ENCODE measurements around the gene MDM2. TPM values are rescaled to one million over a fixed set of nuclear protein-coding genes. Genes with fewer than 3 reads are reported as not detected.
"Not testable (repeated sequence)": the region's sequence is repeated elsewhere in the genome, so short reads cannot be mapped to it uniquely, and the experiment has no call there.

The MDM2 gene
- total RNA-seq, 4 donors from 2014 or later = 46.5 to 87.1 (median 67.9) TPM

GRCh38 chr12:68855771-68856170, 47.8 kb downstream of the MDM2 start:
- WGBS, 2 donors = 95 to 96% methylated on average over 8 of the region's 8 CpGs
- TF ChIP-seq CTCF (IDR thresholded peaks at IDR 0.05) (no peak), POLR2A (IDR thresholded peaks at IDR 0.05) (no peak)
- no peak for DNase-seq
- H3K9me3 ChIP-seq = no peaks in the 10 kb centered on the region
- no peak overlapping the region for H3K27ac ChIP-seq
- intact Hi-C loops (cut with DNase I) = loop anchor here (10.0 kb wide), 1 partner anchor 219 kb away; no protein-coding TSS in a partner anchor
- H3K36me3 ChIP-seq = no peaks in the 10 kb centered on the region
- H3K4me1 ChIP-seq = no peaks in the 10 kb centered on the region
- H3K27me3 ChIP-seq = no peaks in the 10 kb centered on the region
- no peak overlapping the region for H3K4me3 ChIP-seq

- DNase-seq = no peak
- no peak for TF ChIP-seq CTCF (IDR thresholded peaks at IDR 0.05)
- TF ChIP-seq POLR2A (IDR thresholded peaks at IDR 0.05) = no peak
- WGBS, 2 donors = 67 to 83% methylated on average over 3 of the region's 3 CpGs
- no peaks in the 10 kb centered on the region for H3K27me3 ChIP-seq
- H3K4me3 ChIP-seq = no peak overlapping the region
- no peak overlapping the region for H3K27ac ChIP-seq
- H3K36me3 ChIP-seq = no peaks in the 10 kb centered on the region
- H3K4me1 ChIP-seq = no peaks in the 10 kb centered on the region
- no peaks in the 10 kb centered on the region for H3K9me3 ChIP-seq
- intact Hi-C loops (cut with DNase I) = loop anchor here (10.0 kb wide), 1 partner anchor 218 kb away; no protein-coding TSS in a partner anchor
Observed at GRCh38 chr12:68856510-68856909, 48.5 kb downstream of the MDM2 start.

GRCh38 chr12:68861890-68862289, 53.9 kb downstream of the MDM2 start:
- H3K4me3 ChIP-seq = no peak overlapping the region
- WGBS, 2 donors = 73 to 74% methylated on average over 3 of the region's 3 CpGs
- TF ChIP-seq POLR2A (IDR thresholded peaks at IDR 0.05) (no peak), CTCF (IDR thresholded peaks at IDR 0.05) (no peak)
- H3K36me3 ChIP-seq = peaks cover 0 to 3% (median 0%) of the 10 kb centered on the region in 3 donors
- no peaks in the 10 kb centered on the region for H3K9me3 ChIP-seq
- H3K4me1 ChIP-seq = peaks cover 0 to 3% (median 0%) of the 10 kb centered on the region in 3 donors
- intact Hi-C loops (cut with DNase I) = no loop called here
- no peak for DNase-seq
- H3K27me3 ChIP-seq = no peaks in the 10 kb centered on the region
- H3K27ac ChIP-seq = no peak overlapping the region

- Histone ChIP-seq H3K4me1 (peaks cover 0 to 9% (median 2%) of the 10 kb centered on the region in 3 donors), H3K9me3 (no peaks in the 10 kb centered on the region), H3K36me3 (peaks cover 0 to 4% (median 0%) of the 10 kb centered on the region in 3 donors), H3K27me3 (no peaks in the 10 kb centered on the region), H3K4me3 (no peak overlapping the region), H3K27ac (no peak overlapping the region)
- no peak for DNase-seq
- no peak for TF ChIP-seq POLR2A (IDR thresholded peaks at IDR 0.05)
- TF ChIP-seq CTCF (IDR thresholded peaks at IDR 0.05) = no peak
- 71 to 80% methylated on average over 4 to 5 of the region's 7 CpGs for WGBS, 2 donors
- intact Hi-C loops (cut with DNase I) = no loop called here
Observed at GRCh38 chr12:68863109-68863770, 55.3 kb downstream of the MDM2 start.

GRCh38 chr12:68863886-68864454, 56.0 kb downstream of the MDM2 start:
- intact Hi-C loops (cut with DNase I); H3K9me3 ChIP-seq; H3K27me3 ChIP-seq; DNase-seq; H3K27ac ChIP-seq; H3K4me3 ChIP-seq: not testable (repeated sequence)
- peaks cover 0 to 13% (median 3%) of the 10 kb centered on the region in 3 donors for H3K4me1 ChIP-seq
- TF ChIP-seq CTCF (IDR thresholded peaks at IDR 0.05) = peak; percentile 39 to 78 (median 60)
- H3K36me3 ChIP-seq = peaks cover 0 to 12% (median 0%) of the 10 kb centered on the region in 3 donors
- WGBS, 2 donors = 67 to 71% methylated on average over 8 of the region's 8 CpGs

All from esophagus squamous epithelium (tissue), 5 donors.